Measurements from ENCODE around the gene OR52W1.

- no peak for TF ChIP-seq CTCF (conservative IDR thresholded peaks at IDR 0.05)
- TF ChIP-seq ZFX (IDR thresholded peaks at IDR 0.05) = no peak
Observed at GRCh38 chr11:6217722-6218121, 18.7 kb downstream of the OR52W1 start.
